K562 (cell line): ENCODE data around the gene EMC9. TPM values are rescaled to one million over a fixed set of nuclear protein-coding genes. Genes with fewer than 3 reads are reported as not detected.
A peak's percentile ranks its signal among the peaks of the same experiment; 100 is the strongest.
"Not testable (repeated sequence)": the region's sequence is repeated elsewhere in the genome, so short reads cannot be mapped to it uniquely, and the experiment has no call there.

Experiments used
- ATAC-seq: fragments of 200-7000 bp; cut with Tn5 transposase; 3 replicates; pipeline ENCODE4 v1.9.1; 2020; ENCODE audit warnings: moderate library complexity
- BruUV-seq: library from RNA; stranded (reverse); fragments of 400-500 nt; replicated peaks from 2 replicates; lab custom pipeline; 2021; lab: Mats Ljungman, UMichigan
- CTCF ChIA-PET: fragments of 300-600 bp; formaldehyde crosslinking; extraction: SDS; loops from one replicate; lab custom pipeline; 2021; ENCODE audit warnings: low intra/inter-chr PET ratio; lab: Yijun Ruan, JAX
- POLR2A ChIA-PET: fragments of 300-600, 350-650 bp; sonication (Branson Sonifier 250); formaldehyde crosslinking; extraction: SDS; loops from one replicate; lab custom pipeline; 2021; ENCODE audit warnings: antibody characterized with exemption, inconsistent platforms; lab: Yijun Ruan, JAX
- DNase-seq, 4 experiments: peaks; one replicate each; pipeline versions ENCODE4 v3.0.0 to v3.0.0-alpha.2; 2011 to 2018; ENCODE audit warnings: low spot score in 3 of 4, mixed read lengths in 3 of 4; ENCODE audit errors: extremely low read depth in 1 of 4
- FAIRE-seq: peaks from 2 replicates; lab custom pipeline; 2011; peaks lifted over from hg19 to GRCh38; lab: Jason Lieb, UNC
- H2AFZ ChIP-seq: 2 replicates; pipeline ENCODE4 v1.6.0; 2011; ENCODE audit warnings: low read depth, low read length, control low read depth, inconsistent platforms
- H3K27ac ChIP-seq: fragments of 200-600 bp; 3 replicates; pipeline ENCODE4 v1.8.0; 2011; ENCODE audit warnings: low read depth, mild to moderate bottlenecking, control low read depth, inconsistent platforms, low read length, moderate library complexity, mixed read lengths; ENCODE audit errors: extremely low read depth
- H3K27me3 ChIP-seq, 2 experiments: fragments of 300-600 bp in 1 of 2; 2 replicates in 1 of 2; 3 replicates in 1 of 2; pipeline versions ENCODE4 v1.6.0 to v1.8.0; 2011; ENCODE audit warnings: inconsistent platforms in 2 of 2, low read length in 2 of 2, mild to moderate bottlenecking in 1 of 2, mixed read lengths in 1 of 2, moderate library complexity in 1 of 2; ENCODE audit not compliant: control insufficient read depth in 2 of 2, insufficient read depth in 2 of 2
- H3K36me3 ChIP-seq: fragments of 300-600 bp; 3 replicates; pipeline ENCODE4 v1.8.0; 2011; ENCODE audit warnings: mild to moderate bottlenecking, low read length, inconsistent platforms; ENCODE audit not compliant: control insufficient read depth, insufficient read depth
- H3K4me1 ChIP-seq, 2 experiments: fragments of 200-600 bp in 1 of 2; replicated peaks in 1 of 2; 2 replicates in 1 of 2; 3 replicates in 1 of 2; pipeline versions ENCODE4 v1.5.1 to v1.8.0; 2011; ENCODE audit warnings: inconsistent platforms in 2 of 2, low read length in 2 of 2, mild to moderate bottlenecking in 1 of 2, mixed read lengths in 1 of 2, moderate library complexity in 1 of 2; ENCODE audit not compliant: control insufficient read depth in 2 of 2, insufficient read depth in 2 of 2
- H3K4me2 ChIP-seq: 2 replicates; pipeline ENCODE4 v1.6.1; 2011; ENCODE audit warnings: low read length, control low read depth, inconsistent platforms, mixed read lengths; ENCODE audit not compliant: insufficient read depth
- H3K4me3 ChIP-seq: fragments of 200-600 bp; sonication (generic), shearing (Covaris generic); 2 replicates; pipeline ENCODE4 v1.5.1; 2016; ENCODE audit warnings: control low read depth, inconsistent platforms
- H3K79me2 ChIP-seq: fragments of 200-600 bp; 3 replicates; pipeline ENCODE4 v1.8.0; 2011; ENCODE audit warnings: low read length, inconsistent platforms; ENCODE audit not compliant: control insufficient read depth, insufficient read depth
- H3K9ac ChIP-seq, 2 experiments: 2 replicates each; pipeline versions ENCODE4 v1.6.0 to v1.6.1; 2011; ENCODE audit warnings: low read depth in 2 of 2, low read length in 2 of 2, control low read depth in 1 of 2, inconsistent platforms in 1 of 2, mild to moderate bottlenecking in 1 of 2, mixed read lengths in 1 of 2; ENCODE audit not compliant: insufficient read depth in 1 of 2
- H3K9me1 ChIP-seq: one replicate; pipeline ENCODE4 v1.6.0; 2011; ENCODE audit warnings: inconsistent platforms, mild to moderate bottlenecking, low read length, moderate library complexity; ENCODE audit not compliant: control insufficient read depth, insufficient read depth
- H3K9me3 ChIP-seq: replicated peaks from 2 replicates; pipeline ENCODE4 v1.5.1; 2011; ENCODE audit warnings: low read depth, low read length, inconsistent platforms; ENCODE audit not compliant: control insufficient read depth, insufficient read depth
- H4K20me1 ChIP-seq: replicated peaks from 2 replicates; pipeline ENCODE4 v1.6.1; 2011; ENCODE audit warnings: low read length, inconsistent platforms, mixed read lengths; ENCODE audit not compliant: control insufficient read depth, insufficient read depth
- C11orf30 ChIP-seq: fragments of 450-650 bp; IDR thresholded peaks from 2 replicates; pipeline ENCODE4 v1.6.1; 2016; ENCODE audit warnings: low read depth, mild to moderate bottlenecking
- CHD4 ChIP-seq: fragments of 200-600 bp; sonication (generic); IDR thresholded peaks from 3 replicates; pipeline ENCODE4 v1.6.1; 2012; ENCODE audit warnings: low read depth, mild to moderate bottlenecking, mixed read lengths, low read length, inconsistent platforms; ENCODE audit not compliant: insufficient read depth, insufficient replicate concordance, poor library complexity, severe bottlenecking
- GTF2B ChIP-seq: IDR thresholded peaks from 2 replicates; pipeline ENCODE4 v1.6.1; 2011; ENCODE audit not compliant: insufficient read length; ENCODE audit errors: extremely low read depth
- NUFIP1 ChIP-seq: fragments of 450-650 bp; IDR thresholded peaks from 2 replicates; pipeline ENCODE4 v1.6.1; 2018; ENCODE audit not compliant: partially characterized antibody
- ZC3H8 ChIP-seq: fragments of 450-650 bp; IDR thresholded peaks from 2 replicates; pipeline ENCODE4 v1.6.1; 2017
- ZNF586 ChIP-seq: fragments of 450-650 bp; formaldehyde crosslinking; conservative IDR thresholded peaks from 2 replicates; pipeline ENCODE4 v1.4.0; 2020; ENCODE audit warnings: mild to moderate bottlenecking, moderate library complexity
- WGBS: fragments of 100-300 bp; shearing (Covaris generic); methylation state at CpG from one replicate; pipeline ENCODE4 v1.1.6; 2016; ENCODE audit warnings: low coverage, mixed read lengths; ENCODE audit not compliant: insufficient coverage; ENCODE audit errors: missing lambda C conversion rate; 5-methylcytosine and 5-hydroxymethylcytosine counted together
- in situ Hi-C: fragments of 300-500 bp; cut with MboI; formaldehyde crosslinking; loops from 4 replicates; pipeline ENCODE4 v1.15.0; 2018; ENCODE audit warnings: inconsistent platforms, mixed read lengths
- intact Hi-C: fragments of 100-400 bp; cut with micrococcal nuclease; formaldehyde crosslinking; loops from 2 replicates; pipeline ENCODE4 v1.14.2; 2022
- polyA plus RNA-seq, 8 experiments: library from polyadenylated mRNA; depleted of rRNA in 4 of 8; stranded (reverse) in 5 of 8; unstranded in 3 of 8; fragments of >200 nt; fragmentation: Nextera tagmentation in 2 of 8; fragmentation: Illumina TruSeq in 1 of 8; extraction: Ambion mirVana in 2 of 8; extraction: Trizol in 1 of 8; gene quantifications; 2 replicates each; pipeline versions ENCODE4 v1.2.1 to v1.2.3, GENCODE V29; 2011 to 2014; ENCODE audit warnings: inconsistent platforms in 1 of 8, missing spikeins in 1 of 8
- total RNA-seq, 7 experiments: library from RNA; depleted of rRNA in 6 of 7; stranded (reverse); fragments of >200 nt in 6 of 7; fragmentation: Illumina TruSeq in 2 of 7; extraction: Trizol in 2 of 7; gene quantifications; 2 replicates each; pipeline versions ENCODE4 v1.2.1 to v1.2.3, GENCODE V29; 2011 to 2021; ENCODE audit warnings: low replicate concordance in 1 of 7

EMC9 gene
- total and polyA plus RNA-seq, 9 of the 15 experiments (the other 6 are each of a cell fraction or from before 2014, with no cell fraction given): 3.1 to 13.2 (median 7.8) TPM

GRCh38 chr14:24106672-24107271 lies 34.6 kb downstream of the EMC9 start (continued):
- TF ChIP-seq GTF2B (no peak), C11orf30 (peak; percentile 76), CHD4 (no peak), ZC3H8 (no peak), ZNF586 (no peak), NUFIP1 (no peak)

DNA sequence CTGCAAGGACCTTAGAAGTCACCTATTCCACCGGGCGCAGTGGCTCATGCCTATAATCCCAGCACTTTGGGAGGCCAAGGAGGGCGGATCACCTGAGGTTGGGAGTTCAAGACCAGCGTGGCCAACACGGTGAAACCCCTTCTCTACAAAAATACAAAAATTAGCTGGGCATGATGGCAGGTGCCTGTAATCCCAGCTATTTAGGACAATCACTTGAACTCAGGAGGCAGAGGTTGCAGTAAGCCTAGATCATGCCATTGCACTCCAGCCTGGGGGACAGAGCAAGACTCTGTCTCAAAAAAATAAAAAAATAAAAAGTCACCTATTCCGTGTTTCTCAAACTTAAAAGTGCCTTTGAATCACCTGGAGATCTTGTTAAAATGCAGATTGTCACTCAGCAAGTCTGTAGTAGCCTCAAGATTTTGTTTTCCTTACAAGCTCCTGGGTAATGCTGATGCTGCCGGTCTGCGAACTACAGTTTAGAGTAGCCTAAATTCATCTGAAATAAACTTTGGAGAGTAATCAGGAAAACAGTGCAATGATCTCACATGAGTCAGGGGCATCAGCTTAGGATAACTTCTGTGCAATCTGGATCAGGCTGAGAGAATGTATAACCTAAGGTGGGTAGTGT lies 35.7 kb downstream of the EMC9 start:
- H4K20me1 ChIP-seq, CTCF ChIA-PET, H3K4me1 ChIP-seq, in situ Hi-C loops, H3K27ac ChIP-seq, H3K9ac ChIP-seq, BruUV-seq, ATAC-seq, H3K79me2 ChIP-seq, H3K4me3 ChIP-seq, FAIRE-seq, H3K9me1 ChIP-seq, H3K27me3 ChIP-seq, H3K9me3 ChIP-seq, H3K4me2 ChIP-seq, DNase-seq, H2AFZ ChIP-seq: not testable (repeated sequence)
- POLR2A ChIA-PET: interaction anchor here (0.7 to 4.8 kb wide), 3 partner anchors 8 to 15 kb away, joined by 3 to 29 read pairs (median 11); partner anchors contain the start of genes DCAF11, NRL and PCK2
- intact Hi-C loops: loop anchor here (5.0 kb wide), 1 partner anchor 208 kb away; no protein-coding TSS in a partner anchor
- peaks cover 22% of the 10 kb centered on the region; the same call in 2 of the 3 replicates for H3K36me3 ChIP-seq
- 76% methylated on average over 7 of the region's 8 CpGs for WGBS
